Ishikawa (cell line): Measurements from ENCODE around the gene ADAMTS7.

Source experiments
- CREB1 ChIP-seq: IDR thresholded peaks from 2 replicates; pipeline ENCODE4 v1.6.1; 2012; ENCODE audit warnings: low read depth
- EGR1 ChIP-seq: IDR thresholded peaks from 2 replicates; pipeline ENCODE4 v1.6.1; 2012
- EP300 ChIP-seq: IDR thresholded peaks from 2 replicates; pipeline ENCODE4 v1.6.1; 2012; ENCODE audit warnings: borderline replicate concordance
- FOXM1 ChIP-seq: IDR thresholded peaks from 2 replicates; pipeline ENCODE4 v1.6.1; 2012; ENCODE audit warnings: low read depth, borderline replicate concordance
- MAX ChIP-seq: IDR thresholded peaks from 2 replicates; pipeline ENCODE4 v1.6.1; 2012
- RAD21 ChIP-seq: IDR thresholded peaks from 2 replicates; pipeline ENCODE4 v1.6.1; 2012; ENCODE audit warnings: low read depth
- REST ChIP-seq: IDR thresholded peaks from 2 replicates; pipeline ENCODE4 v1.6.1; 2012; ENCODE audit warnings: low read depth, mild to moderate bottlenecking
- TAF1 ChIP-seq: IDR thresholded peaks from 2 replicates; pipeline ENCODE4 v1.6.1; 2012; ENCODE audit warnings: low read depth, mild to moderate bottlenecking
- TCF12 ChIP-seq: IDR thresholded peaks from 2 replicates; pipeline ENCODE4 v1.6.1; 2012; ENCODE audit warnings: low read depth
- TEAD4 ChIP-seq: IDR thresholded peaks from 2 replicates; pipeline ENCODE4 v1.6.1; 2012
- USF1 ChIP-seq: IDR thresholded peaks from 2 replicates; pipeline ENCODE4 v1.6.1; 2012
- YY1 ChIP-seq: IDR thresholded peaks from 2 replicates; pipeline ENCODE4 v1.6.1; 2012; ENCODE audit warnings: low read depth
- ZBTB7A ChIP-seq: IDR thresholded peaks from 2 replicates; pipeline ENCODE4 v1.6.1; 2012; ENCODE audit warnings: low read depth

Gene ADAMTS7

GRCh38 chr15:78840661-78841375, 29.6 kb upstream of the ADAMTS7 start:
- TF ChIP-seq EP300 (no peak), MAX (no peak), USF1 (no peak), TAF1 (no peak)

- TF ChIP-seq USF1: no peak
- TF ChIP-seq MAX: no peak
- TF ChIP-seq EP300: no peak
- TF ChIP-seq CREB1: no peak
- no peak for TF ChIP-seq RAD21
- no peak for TF ChIP-seq ZBTB7A
- TF ChIP-seq YY1: no peak
- TF ChIP-seq TCF12: no peak
These were observed 27.2 kb upstream of the ADAMTS7 start for GRCh38 chr15:78838489-78838888.

GRCh38 chr15:78837543-78837942, 26.3 kb upstream of the ADAMTS7 start:
- TF ChIP-seq FOXM1 (no peak), TCF12 (no peak), USF1 (no peak), CREB1 (no peak), YY1 (no peak), TEAD4 (no peak), EP300 (no peak)

- TF ChIP-seq MAX (no peak), CREB1 (no peak), EP300 (no peak), ZBTB7A (no peak), TCF12 (no peak)
These were observed 25.9 kb upstream of the ADAMTS7 start for GRCh38 chr15:78837131-78837530.

GRCh38 chr15:78836333-78836732, 25.1 kb upstream of the ADAMTS7 start:
- TF ChIP-seq USF1 (no peak), TCF12 (no peak), RAD21 (no peak), YY1 (no peak), EGR1 (no peak)

- TF ChIP-seq TCF12 (no peak), REST (no peak), RAD21 (no peak), ZBTB7A (no peak), TEAD4 (no peak), MAX (no peak)
These were observed 20.3 kb upstream of the ADAMTS7 start for GRCh38 chr15:78831229-78832207.
